HG02588 (cell line): ENCODE data around the gene NDUFC2.
"Not testable (repeated sequence)": the region's sequence is repeated elsewhere in the genome, so short reads cannot be mapped to it uniquely, and the experiment has no call there.

Experiments
- ATAC-seq: cut with Tn5 transposase; IDR thresholded peaks from one replicate; pipeline ENCODE4 v1.9.1; 2021; ENCODE audit warnings: mild to moderate bottlenecking, moderate library complexity; ENCODE audit not compliant: unreplicated experiment

NDUFC2 gene

DNA sequence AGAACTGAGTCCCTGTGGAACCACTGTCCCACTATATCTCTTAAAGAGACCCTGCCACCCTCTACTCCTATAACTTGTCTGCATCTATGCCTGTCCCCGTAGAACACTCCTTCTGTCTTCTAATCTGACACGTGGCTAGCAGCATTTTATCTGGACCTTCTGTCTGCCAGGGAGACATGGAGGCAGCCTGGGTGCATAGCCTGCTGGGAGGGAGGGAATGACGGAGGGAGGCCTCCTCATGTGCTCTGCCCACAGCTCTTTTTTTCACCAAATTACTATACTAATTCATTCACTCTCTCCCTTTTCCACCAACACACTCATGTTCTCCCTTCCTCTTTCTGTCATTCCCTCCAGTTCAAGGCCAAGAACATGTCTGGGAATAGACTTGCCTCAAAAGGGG lies 23.6 kb downstream of the NDUFC2 start:
- no peak for ATAC-seq

DNA sequence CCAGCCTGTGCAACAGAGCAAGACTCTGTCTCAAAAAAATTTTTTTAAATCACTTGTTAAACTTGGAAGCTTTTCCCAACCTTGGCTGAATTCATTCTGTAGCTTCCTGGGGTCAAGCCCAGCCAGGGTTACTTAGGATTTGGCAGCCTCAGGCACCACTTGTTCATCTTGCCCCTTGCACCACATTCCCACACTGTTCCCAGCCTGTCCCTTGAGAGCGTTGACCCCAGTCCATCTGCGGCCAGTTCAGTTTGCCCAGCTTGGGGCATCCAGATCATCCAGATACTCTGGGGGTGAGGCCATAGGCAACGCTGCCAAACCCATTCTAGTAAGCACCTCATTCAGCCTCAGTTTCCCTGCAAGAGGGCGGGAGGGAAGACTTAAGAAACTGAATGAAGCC lies 24.7 kb downstream of the NDUFC2 start:
- no peak for ATAC-seq

DNA sequence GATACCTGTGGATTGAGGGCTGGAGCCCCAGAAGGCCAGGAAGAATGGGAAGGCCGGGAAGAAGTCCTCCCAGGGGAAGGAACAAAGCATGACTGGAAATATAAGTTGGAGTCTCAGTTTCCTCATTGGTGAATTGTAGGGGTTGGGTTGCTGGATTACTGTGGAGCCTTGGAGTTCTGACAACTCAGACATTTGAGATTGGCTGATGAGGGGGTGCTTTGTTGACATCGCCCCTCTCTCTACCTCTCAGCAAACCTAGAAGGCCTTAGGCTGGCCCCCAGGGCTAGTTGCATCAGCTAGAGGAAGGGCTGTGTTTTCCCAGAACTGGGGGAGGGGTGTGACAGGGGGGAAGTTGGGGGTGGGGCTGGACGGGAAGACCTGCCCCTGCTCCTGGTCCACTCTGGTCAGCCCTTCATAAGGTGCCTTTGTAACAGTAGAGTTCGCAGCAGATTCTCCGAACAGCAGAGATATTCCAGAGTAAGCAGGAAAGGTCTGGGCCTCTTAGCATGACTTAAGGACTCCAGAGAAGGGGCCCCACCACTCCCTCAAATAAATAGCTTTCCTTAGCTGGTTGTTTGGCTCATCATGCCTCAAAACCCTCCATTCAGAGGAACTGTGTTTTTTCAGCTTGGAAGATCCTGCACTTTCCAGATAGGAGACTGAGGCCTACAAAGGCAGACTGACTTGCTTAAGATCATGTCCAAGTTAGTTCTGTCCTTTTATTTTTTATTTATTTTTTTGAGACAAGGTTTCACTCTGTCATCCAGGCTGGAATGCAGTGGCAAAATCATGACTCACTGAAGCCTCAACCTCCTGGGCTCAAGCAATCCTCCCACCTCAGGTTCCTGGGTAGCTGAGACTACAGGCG lies 28.5 kb downstream of the NDUFC2 start:
- ATAC-seq, result no peak

DNA sequence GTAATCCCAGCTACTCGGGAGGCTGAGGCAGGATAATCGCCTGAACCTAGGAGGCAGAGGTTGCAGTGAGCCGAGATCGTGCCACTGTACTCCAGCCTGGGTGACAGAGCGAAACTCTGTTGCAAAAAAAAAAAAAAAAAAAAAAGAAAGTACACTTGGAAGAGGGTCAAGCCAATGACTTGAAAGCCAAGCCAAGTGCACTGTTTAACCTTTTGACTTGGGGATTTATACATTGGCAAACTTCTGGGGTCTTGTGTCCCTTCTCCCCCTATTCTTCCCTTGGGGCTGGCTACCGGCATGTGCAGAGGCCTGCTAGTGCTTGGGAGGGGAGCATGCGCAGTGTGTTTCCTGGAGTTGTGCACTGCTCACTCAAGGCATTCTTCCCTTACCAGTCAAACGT lies 30.3 kb downstream of the NDUFC2 start:
- ATAC-seq, result no peak

DNA sequence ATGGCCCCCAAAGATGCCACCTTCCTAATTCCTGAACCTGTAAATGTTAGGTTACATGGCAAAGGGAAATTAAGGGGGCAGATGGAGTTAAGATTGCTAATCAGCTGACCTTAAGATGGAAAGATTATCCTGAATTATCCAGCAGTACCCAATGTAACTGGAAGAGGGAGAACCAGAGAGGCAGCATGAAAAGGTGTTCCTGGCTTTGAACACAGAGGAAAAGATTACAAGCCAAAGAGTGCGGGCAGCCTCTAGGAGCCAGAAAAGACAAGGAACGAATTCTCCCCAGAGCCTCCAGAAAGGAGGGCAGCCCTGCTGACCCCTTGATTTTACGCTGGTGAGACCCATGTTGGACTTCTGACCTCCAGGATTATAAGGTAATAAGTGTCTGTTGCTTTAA lies 31.1 kb downstream of the NDUFC2 start:
- ATAC-seq, result no peak

DNA sequence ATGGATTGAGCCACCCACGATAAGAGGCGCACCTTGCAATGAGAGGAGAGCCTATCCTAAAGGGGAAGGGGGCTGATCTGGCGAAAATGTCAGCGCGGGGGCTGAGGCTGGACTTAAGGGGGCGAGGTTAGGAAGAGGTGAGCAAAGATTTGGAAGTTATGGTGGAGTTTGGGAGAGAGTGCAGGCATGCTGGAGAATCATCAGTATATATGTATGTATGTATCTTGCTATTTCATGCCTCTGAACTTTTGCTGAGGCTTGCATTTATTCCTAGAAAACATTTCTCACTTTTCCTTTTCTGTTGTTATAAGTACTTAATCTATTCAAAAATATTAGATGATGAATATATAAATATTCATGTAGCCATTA lies 33.2 kb downstream of the NDUFC2 start:
- no peak for ATAC-seq

DNA sequence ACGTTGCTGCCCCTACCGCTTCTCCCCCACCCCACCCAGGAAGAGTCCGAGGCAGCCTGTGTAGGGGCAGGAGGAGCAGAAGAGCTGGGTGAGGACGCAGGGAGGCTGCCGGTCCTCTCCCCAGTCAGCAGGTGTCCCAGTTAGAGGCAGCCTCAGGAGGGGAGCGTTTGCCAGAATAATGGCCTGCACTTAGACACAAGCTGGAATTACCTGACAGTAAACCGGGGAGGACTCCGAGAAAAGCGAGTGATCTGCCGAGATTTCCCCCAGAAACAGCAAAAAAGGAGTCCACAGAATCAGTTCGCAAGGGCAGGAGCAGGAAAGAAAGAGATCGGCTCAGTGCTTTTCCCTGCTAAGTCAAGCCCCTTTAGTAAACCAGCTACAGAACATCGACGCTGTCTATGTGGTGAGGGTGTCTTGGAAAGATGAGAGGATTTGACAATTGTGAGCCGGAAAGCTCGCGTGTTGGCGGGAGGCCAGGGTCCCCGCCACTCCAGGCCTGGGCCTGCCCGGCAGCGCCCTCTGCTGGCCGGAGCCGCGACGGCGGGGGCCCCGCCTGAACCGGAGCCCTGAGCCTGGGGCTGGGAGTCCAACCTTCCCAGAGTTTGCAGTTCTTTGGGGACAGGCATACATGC lies 33.7 kb downstream of the NDUFC2 start:
- ATAC-seq, result peak; percentile 55

DNA sequence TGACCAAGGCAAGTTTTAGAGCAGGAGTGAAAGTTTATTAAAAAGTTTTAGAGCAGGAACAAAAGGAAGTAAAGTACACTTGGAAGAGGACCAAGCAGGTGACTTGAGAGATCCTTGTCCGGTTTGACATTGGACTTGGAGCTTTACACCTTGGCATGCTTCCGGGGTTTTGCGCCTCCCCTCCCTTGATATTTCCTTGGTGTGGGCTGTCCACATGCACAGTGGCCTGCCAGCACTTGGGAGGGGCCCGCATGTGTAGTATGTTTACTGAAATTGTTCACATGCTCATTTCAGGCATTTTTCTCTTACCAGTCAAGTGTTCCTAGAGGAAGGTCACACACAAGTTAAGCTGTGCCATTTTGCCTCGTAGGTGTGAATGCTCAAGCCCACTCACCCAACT lies 35.0 kb downstream of the NDUFC2 start:
- ATAC-seq, result no peak

DNA sequence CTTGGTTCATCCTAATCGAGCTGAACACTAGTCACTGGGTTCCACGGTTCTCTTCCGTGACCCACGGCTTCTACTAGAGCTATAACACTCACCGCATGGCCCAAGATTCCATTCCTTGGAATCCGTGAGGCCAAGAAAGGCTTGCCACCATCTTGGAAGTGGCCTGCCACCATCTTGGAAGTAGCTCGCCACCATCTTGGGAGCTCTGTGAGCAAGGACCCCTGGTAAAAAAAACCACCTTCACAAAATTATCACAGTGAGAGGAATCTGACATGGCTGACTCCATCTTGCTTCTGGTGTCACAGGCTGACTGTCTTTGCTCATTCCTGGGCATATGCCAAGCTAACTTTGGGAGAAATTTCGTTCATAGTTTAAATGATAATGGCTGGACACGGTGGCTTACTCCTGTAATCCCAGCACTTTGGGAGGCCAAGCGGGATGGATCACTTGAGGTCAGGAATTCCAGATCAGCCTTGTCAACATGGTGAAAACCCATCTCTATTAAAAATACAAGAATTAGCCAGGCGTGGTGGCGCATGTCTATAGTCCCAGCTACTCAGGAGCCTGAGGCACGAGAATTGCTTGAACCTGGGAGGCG lies 37.7 kb downstream of the NDUFC2 start:
- ATAC-seq, result no peak

DNA sequence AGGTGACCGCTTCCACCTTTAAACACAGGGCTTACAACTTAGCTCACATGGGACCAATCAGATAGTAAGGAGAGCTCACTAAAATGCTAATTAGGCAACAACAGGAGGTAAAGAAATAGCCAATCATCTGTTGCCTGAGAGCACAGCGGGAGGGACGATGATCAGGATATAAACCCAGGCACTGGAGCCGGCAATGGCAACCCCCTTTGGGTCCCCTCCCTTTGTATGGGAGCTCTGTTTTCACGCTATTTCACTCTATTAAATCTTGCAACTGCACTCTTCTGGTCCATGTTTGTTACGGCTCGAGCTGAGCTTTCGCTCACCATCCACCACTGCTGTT lies 38.3 kb downstream of the NDUFC2 start:
- ATAC-seq, result not testable (repeated sequence)

DNA sequence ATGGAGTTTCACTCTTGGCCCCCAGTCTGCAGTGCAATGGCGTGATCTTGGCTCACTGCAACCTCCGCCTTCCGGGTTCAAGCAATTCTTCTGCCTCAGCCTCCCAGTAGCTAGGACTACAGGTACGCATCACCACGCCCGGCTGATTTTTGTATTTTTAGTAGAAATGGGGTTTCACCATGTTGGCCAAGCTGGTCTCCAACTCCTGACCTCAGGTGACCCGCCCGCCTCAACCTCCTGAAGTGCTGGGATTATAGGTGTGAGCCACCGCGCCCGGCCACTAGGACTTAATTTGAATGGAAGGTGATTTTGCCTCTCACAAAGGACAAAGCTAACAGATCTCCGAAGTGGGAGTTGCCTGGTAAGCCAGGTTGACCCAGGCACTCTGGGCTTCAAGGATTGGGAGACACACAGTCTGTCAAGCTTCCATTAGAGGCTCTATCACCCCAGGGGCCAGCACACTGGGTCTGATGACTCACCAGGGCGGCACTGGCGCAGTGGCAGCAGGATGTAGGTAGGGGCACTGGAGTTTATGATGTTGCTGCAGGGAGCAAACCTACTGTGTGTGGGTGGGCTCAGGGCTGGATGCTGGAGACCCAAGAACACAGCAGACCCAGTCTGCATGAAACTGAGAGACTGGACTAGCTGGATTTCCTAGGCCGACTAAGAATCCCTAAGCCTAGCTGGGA lies 38.8 kb downstream of the NDUFC2 start:
- no peak for ATAC-seq

DNA sequence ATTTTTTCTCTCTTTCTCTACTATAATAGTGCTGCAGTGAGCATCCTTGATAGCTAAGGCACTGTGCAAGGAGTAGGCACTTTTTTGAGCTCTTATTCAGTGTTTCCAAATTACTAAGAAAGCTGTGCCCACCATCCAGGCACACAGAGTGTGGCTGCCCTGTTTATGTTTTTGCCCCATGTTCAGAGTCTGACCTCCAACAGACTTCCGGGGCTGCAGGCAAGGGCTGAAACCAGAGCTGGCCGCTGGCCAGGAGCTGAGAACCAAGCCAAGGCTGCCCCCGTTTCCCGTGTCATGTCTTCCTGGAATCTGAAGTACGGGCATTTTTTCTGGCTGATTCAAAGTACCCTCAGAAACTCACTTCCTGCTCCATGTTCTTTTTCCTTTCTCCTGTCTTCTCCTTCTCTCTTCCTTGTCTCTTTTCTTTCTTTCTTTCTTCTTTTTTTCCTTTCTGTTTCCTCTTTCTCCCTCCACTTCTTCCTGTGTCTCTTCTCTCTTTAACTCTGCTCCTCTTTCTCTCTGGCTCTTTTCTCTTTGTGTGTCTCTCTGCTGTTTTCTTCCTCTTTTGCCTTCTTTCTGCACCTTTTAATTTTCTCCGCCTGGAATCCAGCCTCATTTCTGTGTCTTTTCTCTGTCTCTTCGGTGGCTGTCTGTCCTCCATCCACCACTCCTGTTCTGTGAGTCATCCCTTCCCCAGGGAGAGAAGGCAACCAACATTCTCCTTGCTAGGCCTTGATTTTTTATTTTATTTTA lies 39.6 kb downstream of the NDUFC2 start:
- peak; percentile 60 for ATAC-seq

DNA sequence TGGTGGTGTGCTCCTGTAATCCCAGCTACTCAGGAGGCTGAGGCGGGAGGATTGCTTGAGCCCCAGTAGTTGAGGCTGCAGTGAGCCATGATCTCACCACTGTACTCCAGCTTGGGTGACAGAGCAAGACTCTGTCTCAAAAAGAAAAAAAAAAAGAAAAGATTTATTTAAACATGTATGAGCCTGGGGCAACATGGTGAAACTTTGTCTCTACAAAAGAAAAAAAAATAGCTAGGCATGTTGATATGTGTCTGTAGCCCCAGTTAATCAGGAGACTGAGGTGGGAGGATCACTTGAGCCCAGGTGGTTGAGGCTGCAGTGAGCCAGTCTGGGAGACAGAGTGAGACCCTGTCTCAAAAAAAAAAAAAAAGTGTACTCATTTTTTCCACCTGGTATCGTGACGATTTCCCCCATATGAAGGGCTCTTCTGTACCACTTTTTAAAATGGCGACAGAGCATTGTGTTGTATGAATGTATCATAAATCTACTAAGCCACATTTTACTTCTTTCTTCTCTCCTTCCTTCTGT lies 40.2 kb downstream of the NDUFC2 start:
- peak; percentile 8 for ATAC-seq

DNA sequence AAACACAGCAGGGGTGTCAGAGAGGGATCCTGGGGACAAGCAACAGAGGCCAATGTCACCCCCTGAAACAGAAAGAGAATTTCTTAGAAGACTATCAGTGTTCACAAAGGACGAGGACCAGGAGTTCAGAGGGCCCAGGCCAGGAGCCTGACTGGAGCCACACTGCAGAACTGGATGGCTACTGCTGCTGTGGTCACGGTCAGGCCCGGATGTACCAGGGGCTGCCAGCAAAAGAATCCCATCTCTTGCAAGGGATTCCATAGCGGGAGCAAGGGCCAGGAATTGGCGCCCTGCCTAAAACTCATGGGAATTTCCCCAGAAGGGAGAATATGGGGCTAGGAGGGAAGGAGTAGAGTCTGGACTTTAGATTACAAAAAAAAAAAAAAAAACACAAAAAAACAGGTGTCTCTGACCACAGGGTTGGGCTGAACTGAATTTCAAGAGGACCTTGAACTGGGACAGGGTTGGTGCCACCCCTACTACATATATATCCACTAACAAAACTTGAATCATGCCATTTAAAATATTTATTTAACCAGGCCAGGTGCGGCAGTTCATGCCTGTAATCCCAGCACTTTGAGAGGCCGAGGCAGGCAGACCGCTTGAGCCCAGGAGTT lies 40.9 kb downstream of the NDUFC2 start:
- no peak for ATAC-seq

DNA sequence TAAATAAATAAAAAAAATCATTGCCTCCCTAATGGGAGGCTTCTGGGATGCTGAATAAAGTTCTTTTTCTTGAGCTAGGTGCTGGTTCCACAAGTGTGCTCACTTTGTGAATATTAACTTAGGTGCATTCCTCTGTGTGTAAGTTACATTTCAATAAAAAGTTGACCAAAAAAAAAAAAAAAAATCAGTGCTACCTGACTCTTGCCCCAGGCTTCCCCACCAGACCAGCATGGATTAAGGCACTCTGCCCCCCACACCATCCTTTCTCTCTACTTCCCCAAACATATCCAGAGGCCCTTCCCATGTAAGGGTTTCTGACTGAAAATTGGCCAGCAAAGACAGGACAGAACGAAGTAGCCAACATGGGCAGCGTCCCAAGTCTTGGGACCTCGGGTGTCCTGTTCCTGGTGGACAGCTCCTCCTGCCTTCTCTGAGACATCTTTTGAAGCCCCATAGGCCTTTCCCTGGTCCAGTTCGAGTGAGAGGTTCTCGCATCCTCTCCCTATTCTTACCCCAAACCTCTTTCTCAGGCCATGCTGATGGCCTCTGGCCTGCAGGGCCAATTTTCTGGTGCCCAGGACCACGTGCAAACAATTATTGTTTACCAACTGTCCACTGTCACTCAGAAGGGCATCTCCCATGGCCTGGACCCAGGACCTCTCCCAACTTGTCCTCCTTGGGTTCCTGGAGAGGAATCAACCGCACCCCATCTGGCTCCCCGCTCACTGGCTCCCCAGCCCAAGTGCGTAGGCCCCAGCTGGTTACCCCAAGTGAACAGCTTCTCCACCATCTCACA lies 41.6 kb downstream of the NDUFC2 start:
- no peak for ATAC-seq

DNA sequence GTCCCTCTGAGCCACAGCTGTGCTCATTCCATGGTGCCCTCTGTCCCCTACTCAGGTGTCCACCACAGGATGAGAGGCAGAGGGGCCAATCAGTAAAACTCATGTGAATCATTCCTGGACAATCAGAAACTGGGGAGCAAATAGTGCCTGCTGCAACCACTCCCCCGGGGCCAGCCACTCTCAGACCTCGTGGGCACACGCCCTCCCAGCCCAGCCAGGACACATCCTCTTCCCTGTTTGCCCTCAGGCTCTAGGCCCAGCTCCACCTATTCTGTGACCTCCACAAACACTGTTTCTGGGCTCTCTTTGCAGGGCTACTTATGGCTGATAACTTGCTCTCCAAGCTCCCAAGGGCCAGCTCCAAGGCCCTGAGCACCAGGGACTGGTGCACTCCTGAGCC lies 42.6 kb downstream of the NDUFC2 start:
- no peak for ATAC-seq

DNA sequence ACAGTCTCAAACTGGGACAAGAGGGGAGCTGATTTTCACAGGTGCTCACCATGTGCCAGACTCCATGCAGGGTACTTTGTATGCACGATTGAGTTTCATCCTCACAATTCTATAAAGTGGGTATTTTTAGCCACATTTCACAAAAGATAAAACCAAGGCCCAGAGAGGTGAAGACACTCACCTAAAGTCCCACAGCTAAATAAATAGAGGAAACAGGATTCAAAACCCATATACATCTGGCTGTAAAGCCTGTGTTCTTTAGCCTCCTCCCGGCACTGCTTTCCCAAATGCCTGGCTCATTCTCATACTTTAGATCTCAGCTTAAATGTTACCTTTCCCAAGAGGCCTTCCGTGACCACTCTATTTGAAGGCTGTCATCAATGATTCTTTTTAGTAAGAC lies 43.3 kb downstream of the NDUFC2 start:
- no peak for ATAC-seq

DNA sequence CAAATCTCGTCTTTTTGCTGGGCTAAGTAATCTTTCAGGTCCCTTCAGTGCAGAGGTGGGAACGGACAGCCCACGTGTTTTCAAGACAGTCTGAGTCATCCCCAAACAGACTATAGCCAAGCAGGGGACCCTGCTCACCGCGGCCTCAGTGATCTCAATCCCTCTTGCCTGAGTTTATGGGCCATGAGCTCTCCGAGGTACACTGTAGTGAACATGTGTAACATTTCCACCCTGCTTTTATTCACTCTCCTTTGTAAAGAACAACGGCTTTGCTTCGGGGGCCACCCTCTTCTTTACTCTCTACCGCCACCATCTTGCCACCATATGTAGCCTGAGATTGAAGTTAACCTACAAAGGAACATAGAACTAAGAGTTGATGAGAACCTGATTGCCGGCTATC lies 45.0 kb downstream of the NDUFC2 start:
- ATAC-seq, result no peak

DNA sequence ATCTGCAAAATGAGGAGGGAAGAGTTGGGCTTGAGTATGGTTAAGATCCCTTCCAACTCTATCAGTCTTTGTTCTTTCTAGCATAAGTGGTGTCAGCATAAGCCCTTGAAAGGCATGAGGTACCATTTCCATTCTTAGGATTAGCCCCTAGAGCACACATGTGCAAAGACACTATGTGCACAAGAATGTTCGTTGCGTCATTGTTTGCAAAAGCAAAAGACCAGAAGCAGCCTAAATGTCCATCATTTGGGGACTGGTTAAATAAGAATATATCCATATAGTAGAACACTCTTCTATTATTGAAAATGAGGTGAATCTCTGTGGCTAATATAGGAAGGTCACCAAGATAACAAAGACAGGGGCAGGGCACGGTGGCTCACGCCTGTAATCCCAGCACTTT lies 46.6 kb downstream of the NDUFC2 start:
- ATAC-seq, result no peak

DNA sequence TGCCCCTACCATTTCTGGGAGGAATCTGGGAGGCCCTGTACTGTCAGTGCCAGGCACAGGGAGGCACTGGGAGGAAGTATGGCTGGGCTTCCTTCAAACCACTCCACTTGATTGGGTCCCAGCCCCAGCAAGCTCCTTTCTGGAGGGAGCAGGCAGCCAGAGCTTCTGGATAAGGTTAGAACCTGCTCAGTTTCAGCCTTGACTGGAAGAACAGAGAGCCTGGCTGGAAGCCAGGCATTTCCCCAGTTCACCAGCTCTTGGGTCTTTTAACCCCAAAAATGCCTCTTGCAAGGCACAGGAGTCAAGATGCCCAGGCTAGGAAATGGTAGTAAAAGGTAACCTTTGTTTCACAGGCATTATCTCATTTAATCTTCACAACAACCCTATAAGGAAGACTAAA lies 47.6 kb downstream of the NDUFC2 start:
- ATAC-seq, result no peak
